IMR-90 (cell line): ENCODE data around the gene MITD1. TPM values are rescaled to one million over a fixed set of nuclear protein-coding genes. Genes with fewer than 3 reads are reported as not detected.

Source experiments
- ATAC-seq: fragments of 200-7000 bp; cut with Tn5 transposase; 2 replicates; pipeline ENCODE4 v1.9.1; 2020; ENCODE audit warnings: low read depth, mild to moderate bottlenecking, moderate library complexity
- BruUV-seq: library from RNA; stranded (reverse); fragments of 400-500 nt; replicated peaks from 2 replicates; lab custom pipeline; 2021; lab: Mats Ljungman, UMichigan
- CTCF ChIA-PET: fragments of 300-600 bp; formaldehyde crosslinking; extraction: SDS; loops from one replicate; lab custom pipeline; 2021; ENCODE audit warnings: antibody characterized with exemption; lab: Yijun Ruan, JAX
- POLR2A ChIA-PET: fragments of 300-600 bp; sonication (Branson Sonifier 250); formaldehyde crosslinking; loops from one replicate; lab custom pipeline; 2022; ENCODE audit warnings: antibody characterized with exemption; ENCODE audit not compliant: unreplicated experiment; lab: Charles Lee
- DNase-seq: peaks from one replicate; pipeline ENCODE4 v3.0.0; 2013
- H2AFZ ChIP-seq: replicated peaks from 2 replicates; pipeline ENCODE3; 2013; ENCODE audit warnings: low read length, mild to moderate bottlenecking; ENCODE audit not compliant: poor library complexity
- H2AK5ac ChIP-seq: 2 replicates; pipeline ENCODE4 v1.6.1; 2013; ENCODE audit warnings: low read depth, low read length, inconsistent platforms
- H2AK9ac ChIP-seq: replicated peaks from 2 replicates; pipeline ENCODE3; 2013; ENCODE audit warnings: mild to moderate bottlenecking, low read depth, low read length, moderate library complexity; ENCODE audit not compliant: poor library complexity
- H2BK120ac ChIP-seq: 2 replicates; pipeline ENCODE4 v1.6.1; 2013; ENCODE audit warnings: low read depth, low read length, inconsistent platforms
- H2BK15ac ChIP-seq: 3 replicates; pipeline ENCODE4 v1.6.1; 2013; ENCODE audit warnings: low read depth, low read length, inconsistent platforms
- H2BK20ac ChIP-seq: 2 replicates; pipeline ENCODE4 v1.6.1; 2013; ENCODE audit warnings: low read depth, mild to moderate bottlenecking, inconsistent platforms, low read length, moderate library complexity
- H2BK5ac ChIP-seq: 2 replicates; pipeline ENCODE4 v1.6.1; 2013; ENCODE audit warnings: mild to moderate bottlenecking, low read depth, low read length, inconsistent platforms; ENCODE audit not compliant: poor library complexity, severe bottlenecking
- H3K14ac ChIP-seq: replicated peaks from 2 replicates; pipeline ENCODE4 v1.6.1; 2013; ENCODE audit warnings: low read depth, low read length, inconsistent platforms
- H3K18ac ChIP-seq: 2 replicates; pipeline ENCODE4 v1.6.1; 2013; ENCODE audit warnings: low read depth, low read length, control low read depth
- H3K23ac ChIP-seq: 2 replicates; pipeline ENCODE4 v1.6.1; 2013; ENCODE audit warnings: low read depth, low read length, inconsistent platforms
- H3K27ac ChIP-seq: 2 replicates; pipeline ENCODE4 v1.5.1; 2013; ENCODE audit warnings: mild to moderate bottlenecking, control low read depth, low read length; ENCODE audit not compliant: insufficient read depth
- H3K27me3 ChIP-seq: 2 replicates; pipeline ENCODE4 v1.6.1; 2013; ENCODE audit warnings: low read length; ENCODE audit not compliant: control insufficient read depth, insufficient read depth
- H3K36me3 ChIP-seq: 2 replicates; pipeline ENCODE4 v1.6.1; 2013; ENCODE audit warnings: low read length, mixed read lengths; ENCODE audit not compliant: control insufficient read depth, insufficient read depth
- H3K4ac ChIP-seq: 2 replicates; pipeline ENCODE4 v1.6.1; 2013; ENCODE audit warnings: low read depth, low read length, inconsistent platforms
- H3K4me1 ChIP-seq: 2 replicates; pipeline ENCODE4 v1.6.1; 2013; ENCODE audit warnings: low read length, mixed read lengths; ENCODE audit not compliant: control insufficient read depth, insufficient read depth
- H3K4me2 ChIP-seq: 2 replicates; pipeline ENCODE4 v1.6.1; 2013; ENCODE audit warnings: low read depth, mild to moderate bottlenecking, control low read depth, low read length, moderate library complexity
- H3K4me3 ChIP-seq: 2 replicates; pipeline ENCODE4 v1.5.1; 2013; ENCODE audit warnings: low read depth, mild to moderate bottlenecking, control low read depth, low read length, moderate library complexity; ENCODE audit not compliant: insufficient read depth
- H3K56ac ChIP-seq: 2 replicates; pipeline ENCODE4 v1.6.1; 2013; ENCODE audit warnings: low read length, inconsistent platforms; ENCODE audit not compliant: insufficient read depth; ENCODE audit errors: extremely low read depth
- H3K79me1 ChIP-seq, 2 experiments: 2 replicates each; pipeline ENCODE4 v1.6.1; 2013; ENCODE audit warnings: low read length in 2 of 2, inconsistent platforms in 1 of 2, low read depth in 1 of 2
- H3K9ac ChIP-seq: 2 replicates; pipeline ENCODE4 v1.6.1; 2013; ENCODE audit warnings: low read depth, low read length, control low read depth
- H3K9me1 ChIP-seq: 2 replicates; pipeline ENCODE4 v1.6.1; 2013; ENCODE audit warnings: low read length, inconsistent platforms; ENCODE audit not compliant: insufficient read depth
- H3K9me3 ChIP-seq: 2 replicates; pipeline ENCODE4 v1.6.1; 2013; ENCODE audit warnings: low read length; ENCODE audit not compliant: control insufficient read depth, insufficient read depth
- H4K20me1 ChIP-seq: 2 replicates; pipeline ENCODE4 v1.6.1; 2013; ENCODE audit warnings: low read length, inconsistent platforms; ENCODE audit not compliant: insufficient read depth
- H4K5ac ChIP-seq: 2 replicates; pipeline ENCODE4 v1.6.1; 2013; ENCODE audit warnings: mild to moderate bottlenecking, low read depth, low read length, control low read depth
- H4K8ac ChIP-seq, 2 experiments: 2 replicates each; pipeline ENCODE4 v1.6.1; 2013; ENCODE audit warnings: low read depth in 2 of 2, low read length in 2 of 2, control low read depth in 1 of 2, inconsistent platforms in 1 of 2
- H4K91ac ChIP-seq: 2 replicates; pipeline ENCODE4 v1.6.1; 2013; ENCODE audit warnings: low read depth, low read length, inconsistent platforms; ENCODE audit not compliant: insufficient read depth
- CEBPB ChIP-seq: IDR thresholded peaks from 2 replicates; pipeline ENCODE4 v1.6.1; 2012; ENCODE audit warnings: low read depth, low read length, improper control_type of control experiment
- CHD1 ChIP-seq: IDR thresholded peaks from 2 replicates; pipeline ENCODE4 v1.6.1; 2012; ENCODE audit warnings: low read depth, low read length, improper control_type of control experiment
- CTCF ChIP-seq: conservative IDR thresholded peaks from 2 replicates; pipeline ENCODE4 v1.5.1; 2012; ENCODE audit warnings: mild to moderate bottlenecking, low read depth, low read length, improper control_type of control experiment
- FOS ChIP-seq: fragments of 150-350 bp; IDR thresholded peaks from 2 replicates; pipeline ENCODE4 v1.6.1; 2016; ENCODE audit warnings: low read depth, low read length
- MAZ ChIP-seq: IDR thresholded peaks from 2 replicates; pipeline ENCODE4 v1.6.1; 2012; ENCODE audit warnings: low read depth, mild to moderate bottlenecking, low read length, improper control_type of control experiment, moderate library complexity, borderline replicate concordance
- MXI1 ChIP-seq: IDR thresholded peaks from 2 replicates; pipeline ENCODE4 v1.6.1; 2012; ENCODE audit warnings: low read depth, mild to moderate bottlenecking, low read length, moderate library complexity, borderline replicate concordance
- NFE2L2 ChIP-seq: fragments of 150-350 bp; IDR thresholded peaks from 2 replicates; pipeline ENCODE4 v1.6.1; 2016; ENCODE audit warnings: low read depth, mild to moderate bottlenecking, low read length
- POLR2A ChIP-seq: IDR thresholded peaks from 2 replicates; pipeline ENCODE4 v1.6.1; 2012; ENCODE audit warnings: mild to moderate bottlenecking, low read depth, low read length
- RAD21 ChIP-seq: IDR thresholded peaks from 2 replicates; pipeline ENCODE4 v1.6.1; 2012; ENCODE audit warnings: low read length, improper control_type of control experiment
- RCOR1 ChIP-seq: IDR thresholded peaks from 2 replicates; pipeline ENCODE4 v1.6.1; 2012; ENCODE audit warnings: mild to moderate bottlenecking, low read length, improper control_type of control experiment; ENCODE audit not compliant: insufficient replicate concordance
- RFX5 ChIP-seq: IDR thresholded peaks from 2 replicates; pipeline ENCODE4 v1.8.0; 2012; ENCODE audit warnings: low read depth, mild to moderate bottlenecking, low read length, moderate library complexity
- SMC3 ChIP-seq: fragments of 150-350 bp; IDR thresholded peaks from 2 replicates; pipeline ENCODE4 v1.6.1; 2016; ENCODE audit warnings: low read depth, mild to moderate bottlenecking, antibody characterized with exemption, low read length, moderate library complexity
- USF2 ChIP-seq: fragments of 150-350 bp; IDR thresholded peaks from 2 replicates; pipeline ENCODE4 v1.6.1; 2017; ENCODE audit warnings: mild to moderate bottlenecking, antibody characterized with exemption, low read length, low read depth
- WGBS, 2 experiments: methylation state at CpG; one replicate each; pipeline versions ENCODE4 v1.1.5 to v1.1.7; 2013; ENCODE audit warnings: missing lambda C conversion rate in 2 of 2; ENCODE audit not compliant: insufficient read length in 1 of 2; ENCODE audit errors: extremely low coverage in 2 of 2; 5-methylcytosine and 5-hydroxymethylcytosine counted together
- dilution Hi-C: fragments of 300-500 bp; cut with HindIII; formaldehyde crosslinking; loops from one replicate; pipeline ENCODE4 v1.14.3; 2018; ENCODE audit warnings: low sequenced_read_pairs; ENCODE audit not compliant: unreplicated experiment
- in situ Hi-C: fragments of 300-500 bp; cut with MboI; formaldehyde crosslinking; loops from 3 replicates; pipeline ENCODE4 v1.14.3; 2019; ENCODE audit warnings: low sequenced_read_pairs, inconsistent platforms, mixed read lengths
- intact Hi-C: fragments of 100-400 bp; cut with micrococcal nuclease; formaldehyde crosslinking; loops from 2 replicates; pipeline ENCODE4 v1.10.0; 2022
- polyA plus RNA-seq, 3 experiments: library from polyadenylated mRNA; depleted of rRNA; stranded (reverse); fragments of >200 nt; gene quantifications; 2 replicates each; pipeline ENCODE4 v1.2.3, GENCODE V29; 2012; ENCODE audit warnings: low replicate concordance in 1 of 3
- total RNA-seq: library from RNA; depleted of rRNA; stranded (reverse); fragments of >200 nt; gene quantifications from 2 replicates; pipeline ENCODE4 v1.2.3, GENCODE V29; 2012

MITD1 gene
- total and polyA plus RNA-seq, 2 of the 4 experiments (the other 2 are of a cell fraction): 4.3 to 18.7 TPM

- Histone ChIP-seq H3K18ac (peak within 1 kb of the TSS; percentile 56), H3K79me1 (peaks cover 15 to 20% of the 10 kb centered on the region in 2 experiments), H3K4ac (peak within 1 kb of the TSS; percentile 86), H3K56ac (peak within 1 kb of the TSS; percentile 54), H3K9ac (peak within 1 kb of the TSS; percentile 89), H3K27ac (peak within 1 kb of the TSS; percentile 72), H2AK9ac (peak within 1 kb of the TSS; percentile 89), H2BK120ac (peak within 1 kb of the TSS; percentile 35), H2AK5ac (0 out of 2 replicates have a peak within 1 kb of the TSS, but pooled peaks have one; percentile 4), H4K20me1 (no peaks in the 10 kb centered on the region), H2AFZ (peak within 1 kb of the TSS; percentile 98), H3K23ac (peak within 1 kb of the TSS; percentile 74), H2BK15ac (peak within 1 kb of the TSS; percentile 37; the same call in 1 of the 3 replicates), H3K4me1 (peaks cover 5% of the 10 kb centered on the region), H3K27me3 (no peaks in the 10 kb centered on the region), H2BK20ac (no peak within 1 kb of the TSS; the same call in 1 of the 2 replicates), H3K36me3 (no peaks in the 10 kb centered on the region), H3K4me3 (peak within 1 kb of the TSS; percentile 79), H3K9me3 (no peaks in the 10 kb centered on the region), H3K9me1 (no peaks in the 10 kb centered on the region), H3K14ac (peak within 1 kb of the TSS; percentile 86), H4K8ac (peak within 1 kb of the TSS; percentile 93 to 95), H2BK5ac (peak within 1 kb of the TSS; percentile 65), H3K4me2 (peak within 1 kb of the TSS; percentile 93), H4K91ac (peak within 1 kb of the TSS; percentile 77), H4K5ac (peak within 1 kb of the TSS; percentile 88)
- ATAC-seq: peak; percentile 100
- in situ Hi-C loops (loop anchor here (25.0 kb wide), 1 partner anchor 1107 kb away; no protein-coding TSS in a partner anchor), intact Hi-C loops (loop anchor here (2.0 kb wide), 1 partner anchor 336 kb away; the partner anchor contains the start of gene REV1), dilution Hi-C loops (no loop called here)
- ChIA-PET CTCF (interaction anchor here (0.6 to 1.3 kb wide), 2 partner anchors 9 to 13 kb away, joined by 4 to 5 read pairs; no protein-coding TSS in a partner anchor), POLR2A (no interaction called here)
- WGBS, 2 experiments: 1% methylated on average over 51 of the region's 70 CpGs; no CpG with 5 or more reads in 1 of the 2 experiments
- peak; percentile 92 for DNase-seq
- BruUV-seq: no TSS peak
- TF ChIP-seq RCOR1: peak; percentile 68
- TF ChIP-seq CEBPB: 0 out of 2 replicates have a peak, but pooled peaks have one; percentile 2
- no peak for TF ChIP-seq RAD21
- TF ChIP-seq CTCF: peak; percentile 7; the same call in 1 of the 2 replicates
- no peak for TF ChIP-seq CHD1
- no peak for TF ChIP-seq RFX5
- TF ChIP-seq POLR2A: peak; percentile 54
- peak; percentile 69; the same call in 1 of the 2 replicates for TF ChIP-seq MAZ
- TF ChIP-seq NFE2L2: 0 out of 2 replicates have a peak, but pooled peaks have one; percentile 1
- no peak for TF ChIP-seq FOS
- peak; percentile 46; the same call in 1 of the 2 replicates for TF ChIP-seq USF2
- 0 out of 2 replicates have a peak, but pooled peaks have one; percentile 79 for TF ChIP-seq MXI1
- TF ChIP-seq SMC3: no peak
These were observed 26.0 kb downstream of the MITD1 start, which contains the start of the genes LIPT1 and TSGA10 for GRCh38 chr2:99154643-99155536. Gene LIPT1, plus strand, starts transcription at chr2:99154967. Its CDS starts 6,991 bp downstream, at chr2:99161958. Gene TSGA10, minus strand, starts transcription at chr2:99154942. Its CDS starts 45,503 bp downstream, at chr2:99109439.
